Stimulated activated CD8-positive, alpha-beta memory T cell treated with anti-CD3 and anti-CD28 coated beads, Interleukin-15, amount 100 ng/mL, for 24 hours (primary cell): ENCODE measurements around the gene GYG1.
"Not testable (repeated sequence)": the region's sequence is repeated elsewhere in the genome, so short reads cannot be mapped to it uniquely, and the experiment has no call there.

ENCODE experiments used
- DNase-seq: peaks from one replicate; pipeline ENCODE4 v3.0.0-alpha.2; 2020; ENCODE audit warnings: low read depth

GYG1 gene

GRCh38 chr3:148987551-148987950 is 3.8 kb upstream of the GYG1 start:
- not testable (repeated sequence) for DNase-seq

GRCh38 chr3:148990236-148990635 is 1.1 kb upstream of the GYG1 start:
- DNase-seq = no peak

- no peak for DNase-seq
Observed at GRCh38 chr3:148992027-148992634, 791 bp downstream of the GYG1 start.

GRCh38 chr3:148992635-148993255 is 1.4 kb downstream of the GYG1 start:
- DNase-seq = no peak

GRCh38 chr3:148997623-148998022 is 6.3 kb downstream of the GYG1 start:
- DNase-seq = no peak

- no peak for DNase-seq
Observed at GRCh38 chr3:148998297-148998696, 7.0 kb downstream of the GYG1 start.

GRCh38 chr3:148998715-148999423 is 7.5 kb downstream of the GYG1 start:
- no peak for DNase-seq

GRCh38 chr3:148999806-149000205 is 8.5 kb downstream of the GYG1 start:
- DNase-seq = no peak

- no peak for DNase-seq
Observed at GRCh38 chr3:149000206-149000745, 8.9 kb downstream of the GYG1 start.

- DNase-seq = no peak
Observed at GRCh38 chr3:149001727-149002126, 10.4 kb downstream of the GYG1 start.

- DNase-seq = no peak
Observed at GRCh38 chr3:149003653-149004305, 12.4 kb downstream of the GYG1 start.

- no peak for DNase-seq
Observed at GRCh38 chr3:149004622-149005021, 13.3 kb downstream of the GYG1 start.

- no peak for DNase-seq
Observed at GRCh38 chr3:149005416-149005815, 14.1 kb downstream of the GYG1 start.

- DNase-seq = no peak
Observed at GRCh38 chr3:149007567-149008257, 16.4 kb downstream of the GYG1 start.

GRCh38 chr3:149009732-149010131 is 18.4 kb downstream of the GYG1 start:
- DNase-seq = no peak

GRCh38 chr3:149010504-149010951 is 19.2 kb downstream of the GYG1 start:
- no peak for DNase-seq

- DNase-seq = no peak
Observed at GRCh38 chr3:149010966-149011365, 19.6 kb downstream of the GYG1 start.

GRCh38 chr3:149011676-149012075 is 20.3 kb downstream of the GYG1 start:
- no peak for DNase-seq

- DNase-seq = no peak
Observed at GRCh38 chr3:149013726-149014125, 22.4 kb downstream of the GYG1 start.

- no peak for DNase-seq
Observed at GRCh38 chr3:149015393-149015792, 24.1 kb downstream of the GYG1 start.

GRCh38 chr3:149016242-149016641 is 24.9 kb downstream of the GYG1 start:
- no peak for DNase-seq
